Ishikawa (cell line): ENCODE data around the gene EVX2.

Source experiments
- CEBPB ChIP-seq: IDR thresholded peaks from 2 replicates; pipeline ENCODE4 v1.6.1; 2012
- EGR1 ChIP-seq: IDR thresholded peaks from 2 replicates; pipeline ENCODE4 v1.6.1; 2012
- EP300 ChIP-seq: IDR thresholded peaks from 2 replicates; pipeline ENCODE4 v1.6.1; 2012; ENCODE audit warnings: borderline replicate concordance
- FOXM1 ChIP-seq: IDR thresholded peaks from 2 replicates; pipeline ENCODE4 v1.6.1; 2012; ENCODE audit warnings: low read depth, borderline replicate concordance
- MAX ChIP-seq: IDR thresholded peaks from 2 replicates; pipeline ENCODE4 v1.6.1; 2012
- RAD21 ChIP-seq: IDR thresholded peaks from 2 replicates; pipeline ENCODE4 v1.6.1; 2012; ENCODE audit warnings: low read depth
- REST ChIP-seq: IDR thresholded peaks from 2 replicates; pipeline ENCODE4 v1.6.1; 2012; ENCODE audit warnings: low read depth, mild to moderate bottlenecking
- TAF1 ChIP-seq: IDR thresholded peaks from 2 replicates; pipeline ENCODE4 v1.6.1; 2012; ENCODE audit warnings: low read depth, mild to moderate bottlenecking
- YY1 ChIP-seq: IDR thresholded peaks from 2 replicates; pipeline ENCODE4 v1.6.1; 2012; ENCODE audit warnings: low read depth
- ZBTB7A ChIP-seq: IDR thresholded peaks from 2 replicates; pipeline ENCODE4 v1.6.1; 2012; ENCODE audit warnings: low read depth

GRCh38 chr2:176124947-176125771, 41.4 kb upstream of the EVX2 start:
- TF ChIP-seq RAD21 = no peak
- no peak for TF ChIP-seq ZBTB7A
- no peak for TF ChIP-seq MAX
- no peak for TF ChIP-seq TAF1
- no peak for TF ChIP-seq EGR1
- no peak for TF ChIP-seq REST
- no peak for TF ChIP-seq YY1
- no peak for TF ChIP-seq EP300
- TF ChIP-seq FOXM1 = no peak
- TF ChIP-seq CEBPB = no peak
